Activated CD4-positive, alpha-beta T cell treated with anti-CD3 and anti-CD28 coated beads for 1 hour (primary cell): ENCODE results near the gene RRP9.

ENCODE experiments used
- DNase-seq: peaks from one replicate; pipeline ENCODE4 v3.0.0-alpha.2; 2020

Gene RRP9

GRCh38 chr3:51970606-51971300, 29.0 kb upstream of the RRP9 start:
- DNase-seq: no peak

- no peak for DNase-seq
Observed at GRCh38 chr3:51969841-51970240, 28.1 kb upstream of the RRP9 start.

- no peak for DNase-seq
Observed at GRCh38 chr3:51968883-51969678, 27.4 kb upstream of the RRP9 start.

GRCh38 chr3:51968170-51968775, 26.6 kb upstream of the RRP9 start:
- no peak for DNase-seq

- no peak for DNase-seq
Observed at GRCh38 chr3:51967384-51968169, 25.9 kb upstream of the RRP9 start, which contains the start of gene PCBP4. PCBP4 (minus strand) TSS chr3:51967454; CDS start chr3:51961240, 6,214 bp downstream.

- DNase-seq: no peak
Observed at GRCh38 chr3:51966922-51967383, 25.2 kb upstream of the RRP9 start.

- no peak for DNase-seq
Observed at GRCh38 chr3:51966486-51966885, 24.8 kb upstream of the RRP9 start.

- no peak for DNase-seq
Observed at GRCh38 chr3:51966016-51966415, 24.3 kb upstream of the RRP9 start.

GRCh38 chr3:51964521-51964920, 22.8 kb upstream of the RRP9 start:
- no peak for DNase-seq

GRCh38 chr3:51963951-51964451, 22.3 kb upstream of the RRP9 start:
- no peak for DNase-seq

- no peak for DNase-seq
Observed at GRCh38 chr3:51962854-51963530, 21.3 kb upstream of the RRP9 start.

- no peak for DNase-seq
Observed at GRCh38 chr3:51961602-51962569, 20.2 kb upstream of the RRP9 start.

- no peak for DNase-seq
Observed at GRCh38 chr3:51961011-51961410, 19.3 kb upstream of the RRP9 start.

- no peak for DNase-seq
Observed at GRCh38 chr3:51960386-51960785, 18.7 kb upstream of the RRP9 start.

GRCh38 chr3:51959651-51960050, 17.9 kb upstream of the RRP9 start:
- no peak for DNase-seq

- no peak for DNase-seq
Observed at GRCh38 chr3:51958603-51959521, 17.2 kb upstream of the RRP9 start.

GRCh38 chr3:51957520-51958205, 16.0 kb upstream of the RRP9 start:
- DNase-seq: no peak

GRCh38 chr3:51955893-51956770, 14.4 kb upstream of the RRP9 start:
- DNase-seq: no peak
